Right lobe of liver (tissue), 6 donors: ENCODE results near the gene ZCRB1. TPM values are rescaled to one million over a fixed set of nuclear protein-coding genes. Genes with fewer than 3 reads are reported as not detected.

Experiments used
- ATAC-seq, 4 donors: fragments of 200-7000 bp; cut with Tn5 transposase; one replicate each; pipeline ENCODE4 v1.9.1; 2020; ENCODE audit warnings: mild to moderate bottlenecking in 4 of 4, moderate library complexity in 4 of 4
- DNase-seq, 3 donors: peaks; one replicate each; pipeline ENCODE4 v3.0.0-alpha.2; 2020
- H3K27ac ChIP-seq, 3 donors: fragments of 200-600 bp; one replicate each; pipeline ENCODE4 v1.8.0; 2022
- H3K27me3 ChIP-seq, 2 donors: fragments of 200-600 bp; one replicate each; pipeline ENCODE4 v1.8.0; 2022
- H3K36me3 ChIP-seq, 4 donors: fragments of 200-600 bp; sonication (generic) in 1 of 4; one replicate each; pipeline versions ENCODE4 v1.5.1 to v1.8.0; 2017 to 2022; ENCODE audit warnings: control low read depth in 1 of 4
- H3K4me1 ChIP-seq, 4 donors: fragments of 200-600 bp; sonication (generic) in 1 of 4; one replicate each; pipeline versions ENCODE4 v1.5.1 to v1.8.0; 2017 to 2022; ENCODE audit warnings: control low read depth in 1 of 4
- H3K4me3 ChIP-seq, 3 donors: fragments of 200-600 bp; one replicate each; pipeline ENCODE4 v1.8.0; 2022
- H3K9me3 ChIP-seq, 4 donors: fragments of 200-600 bp; sonication (generic) in 1 of 4; one replicate each; pipeline versions ENCODE4 v1.5.1 to v1.8.0; 2017 to 2022; ENCODE audit warnings: control low read depth in 1 of 4
- CTCF ChIP-seq, 4 donors: fragments of 200-600 bp in 3 of 4; fragments of 450-650 bp in 1 of 4; IDR thresholded peaks; one replicate each; pipeline versions ENCODE4 v1.5.1 to v1.8.0; 2016 to 2022; ENCODE audit warnings: antibody characterized with exemption in 4 of 4, mild to moderate bottlenecking in 2 of 4
- POLR2A ChIP-seq: fragments of 450-650 bp; IDR thresholded peaks from one replicate; pipeline ENCODE4 v1.6.1; 2017; ENCODE audit warnings: antibody characterized with exemption, mild to moderate bottlenecking
- WGBS: methylation state at CpG from one replicate; pipeline ENCODE4 v1.1.6; 2018; ENCODE audit warnings: low coverage, low lambda C conversion rate; ENCODE audit not compliant: insufficient coverage; ENCODE audit errors: missing lambda C conversion rate; 5-methylcytosine and 5-hydroxymethylcytosine counted together
- intact Hi-C, 2 donors: fragments of 100-400 bp; cut with DNase I; formaldehyde crosslinking; loops; one replicate each; pipeline versions ENCODE4 v1.11.2 to v1.14.1; 2022
- total RNA-seq, 6 experiments: library from RNA; depleted of rRNA in 2 of 6; stranded (reverse); fragments of >200 nt in 2 of 6; fragmentation: NEBNext Ultra II Directional in 3 of 6; extraction: Animal tissue kit (Norgen Biotek cat#: 25700) in 3 of 6; gene quantifications; one replicate each; pipeline versions ENCODE4 v1.1.0 to v1.2.4, GENCODE V29; 2016 to 2023
- donor health status: DM: no; HTN: yes; CAD: no.
- donor health status: DM: no; HTN: no; CAD: no.
- donor health status: DM: no; HTN: no; CAD: no.
- donor health status: DM: no; HTN: yes; CAD: no.
- donor health status: DM: no; HTN: yes; CAD: no.

Gene ZCRB1
- total RNA-seq, 6 experiments from 2014 or later, result 22.9 to 35.3 (median 23.5) TPM

GRCh38 chr12:42306297-42306696, 19.6 kb downstream of the ZCRB1 start:
- H3K9me3 ChIP-seq, result no peaks in the 10 kb centered on the region
- H3K36me3 ChIP-seq, result peaks cover 0 to 4% (median 0%) of the 10 kb centered on the region in 4 donors
- no peak for DNase-seq
- no peaks in the 10 kb centered on the region for H3K4me1 ChIP-seq
- TF ChIP-seq POLR2A, result no peak
- no peak for TF ChIP-seq CTCF (IDR thresholded peaks at IDR 0.05)
- no peaks in the 10 kb centered on the region for H3K27me3 ChIP-seq
- ATAC-seq, result no peak
- WGBS, result 95% methylated on average over 3 of the region's 3 CpGs
- H3K27ac ChIP-seq, result no peak overlapping the region
- H3K4me3 ChIP-seq, result no peak overlapping the region
- intact Hi-C loops, result no loop called here

GRCh38 chr12:42299392-42300308, 26.2 kb downstream of the ZCRB1 start:
- DNase-seq (no peak), ATAC-seq (no peak)
- intact Hi-C loops, result no loop called here
- 62% methylated on average over 8 of the region's 8 CpGs for WGBS
- no peak overlapping the region for H3K4me3 ChIP-seq
- H3K4me1 ChIP-seq, result no peaks in the 10 kb centered on the region
- H3K27me3 ChIP-seq, result no peaks in the 10 kb centered on the region
- H3K36me3 ChIP-seq, result no peaks in the 10 kb centered on the region
- TF ChIP-seq CTCF (IDR thresholded peaks at IDR 0.05) (no peak), POLR2A (no peak)
- no peaks in the 10 kb centered on the region for H3K9me3 ChIP-seq
- H3K27ac ChIP-seq, result no peak overlapping the region

- intact Hi-C loops, result no loop called here
- Histone ChIP-seq H3K4me3 (no peak overlapping the region), H3K27ac (no peak overlapping the region), H3K4me1 (no peaks in the 10 kb centered on the region), H3K27me3 (no peaks in the 10 kb centered on the region), H3K36me3 (no peaks in the 10 kb centered on the region), H3K9me3 (no peaks in the 10 kb centered on the region)
- TF ChIP-seq POLR2A (no peak), CTCF (IDR thresholded peaks at IDR 0.05) (no peak)
- DNase-seq (no peak), ATAC-seq (no peak)
- WGBS, result 29% methylated on average over 1 of the region's 4 CpGs
Measured at GRCh38 chr12:42298887-42299286, 27.0 kb downstream of the ZCRB1 start.

- 68% methylated on average over 4 of the region's 5 CpGs for WGBS
Measured at GRCh38 chr12:42296503-42297109, 29.3 kb downstream of the ZCRB1 start.

More at GRCh38 chr12:42296503-42297109, 29.3 kb downstream of the ZCRB1 start:
- Histone ChIP-seq H3K4me1 (no peaks in the 10 kb centered on the region), H3K9me3 (no peaks in the 10 kb centered on the region), H3K36me3 (no peaks in the 10 kb centered on the region), H3K27ac (no peak overlapping the region), H3K4me3 (no peak overlapping the region), H3K27me3 (no peaks in the 10 kb centered on the region)
- TF ChIP-seq POLR2A, result no peak
- peak; percentile 9 to 37 (median 32) for TF ChIP-seq CTCF (IDR thresholded peaks at IDR 0.05)
- no peak for DNase-seq
- intact Hi-C loops, result no loop called here
- ATAC-seq, result no peak
